ENCODE data around the gene ENTPD2.

Gene ENTPD2

DNA sequence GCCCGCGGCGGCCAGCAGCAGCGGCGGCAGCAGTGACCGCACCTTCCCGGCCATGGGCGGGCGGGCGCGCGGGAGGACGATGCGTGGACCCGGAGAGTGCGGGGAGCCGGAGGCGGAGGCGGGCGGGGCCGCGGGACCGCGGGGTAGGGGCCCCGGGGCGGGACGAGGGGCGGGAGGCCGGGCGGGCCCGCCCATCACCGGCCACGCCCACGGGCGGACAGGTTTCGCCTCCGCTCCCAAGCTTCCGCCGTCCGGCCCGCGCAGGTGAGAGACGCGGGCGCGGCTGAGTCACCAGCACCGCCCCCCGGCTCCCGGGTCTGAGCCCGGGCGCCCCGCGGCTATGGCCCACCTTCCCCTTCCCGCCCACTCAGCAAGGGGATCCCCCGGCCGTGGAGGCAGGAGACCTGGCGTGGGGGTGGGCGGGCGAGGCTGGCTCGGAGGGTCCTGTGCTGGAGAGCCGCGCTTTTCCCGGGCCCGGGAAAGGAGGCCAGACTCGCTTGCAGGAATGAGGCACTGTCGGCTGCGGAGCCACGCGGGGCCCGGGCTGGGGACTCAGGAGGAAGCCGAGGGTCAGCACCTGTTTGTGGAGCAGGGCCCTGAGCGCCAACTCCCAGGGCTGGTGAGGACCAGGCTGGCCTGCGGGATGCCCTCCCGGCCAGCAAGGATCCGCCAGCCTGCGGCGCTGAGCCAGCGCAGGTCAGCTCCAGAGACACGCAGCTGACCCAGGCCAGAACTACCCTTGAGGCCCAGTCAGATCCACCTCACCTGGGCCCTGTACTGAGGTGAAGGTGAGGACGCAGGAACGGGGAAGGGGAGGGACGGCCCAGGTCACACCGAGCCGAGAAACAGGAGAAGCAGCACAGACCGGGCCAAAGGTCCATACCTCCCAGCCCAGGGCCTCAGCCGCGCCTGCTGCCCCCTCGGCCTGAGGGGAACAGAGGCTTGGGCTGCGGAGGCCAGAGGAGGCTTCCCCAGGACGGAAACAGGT lies at the start of gene ENTPD2:
ENTPD2 (minus strand) TSS at position 118 of the 988 bp plus-strand sequence; CDS start at position 54, 64 bp downstream.
- peak; percentile 74 for DNase-seq

DNA sequence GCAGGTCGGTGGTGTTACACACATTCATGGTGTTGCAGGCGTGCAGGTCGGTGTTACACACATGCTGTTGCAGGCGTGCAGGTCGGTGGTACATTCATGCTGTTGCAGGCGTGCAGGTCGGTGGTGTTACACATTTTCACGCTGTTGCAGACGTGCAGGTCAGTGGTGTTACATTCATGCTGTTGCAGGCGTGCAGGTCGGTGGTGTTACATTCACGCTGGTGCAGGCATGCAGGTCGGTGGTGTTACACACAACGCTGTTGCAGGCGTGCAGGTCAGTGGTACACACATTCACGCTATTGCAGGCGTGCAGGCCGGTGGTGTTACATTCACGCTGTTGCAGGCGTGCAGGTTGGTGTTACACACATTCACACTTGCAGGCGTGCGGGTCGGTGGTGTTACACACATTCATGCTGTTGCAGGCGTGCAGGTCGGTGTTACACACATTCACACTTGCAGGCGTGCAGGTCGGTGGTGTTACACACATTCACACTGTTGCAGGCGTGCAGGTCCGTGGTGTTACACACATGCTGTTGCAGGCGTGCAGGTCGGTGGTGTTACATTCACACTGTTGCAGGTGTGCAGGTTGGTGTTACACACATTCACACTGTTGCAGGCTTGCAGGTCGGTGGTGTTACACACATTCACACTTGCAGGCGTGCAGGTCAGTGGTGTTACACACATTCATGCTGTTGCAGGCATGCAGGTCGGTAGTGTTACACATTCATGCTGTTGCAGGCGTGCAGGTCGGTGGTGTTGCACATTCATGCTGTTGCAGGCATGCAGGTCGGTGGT lies 49.5 kb upstream of the ENTPD2 start:
- DNase-seq = no peak

DNA sequence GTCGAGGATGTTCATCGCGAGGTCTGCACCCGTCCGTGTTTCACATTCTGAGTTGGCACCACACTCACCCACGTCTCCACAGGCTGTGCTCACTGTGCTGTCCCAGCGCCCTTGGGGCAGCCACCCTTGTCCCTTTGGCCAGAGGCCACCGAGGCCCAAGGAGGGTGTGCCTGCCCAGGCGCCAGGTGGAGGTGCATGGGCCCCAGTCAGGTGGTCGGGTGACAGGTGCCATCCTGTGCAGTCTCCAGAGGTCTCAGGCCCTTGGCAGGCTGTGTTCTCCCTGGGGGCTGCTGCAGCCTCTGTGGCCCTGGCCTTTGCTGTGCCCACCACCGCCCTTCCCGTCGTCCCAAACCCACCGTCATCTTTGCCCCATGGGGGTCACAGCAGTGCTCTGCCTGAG lies 45.4 kb upstream of the ENTPD2 start:
- no peak for DNase-seq

DNA sequence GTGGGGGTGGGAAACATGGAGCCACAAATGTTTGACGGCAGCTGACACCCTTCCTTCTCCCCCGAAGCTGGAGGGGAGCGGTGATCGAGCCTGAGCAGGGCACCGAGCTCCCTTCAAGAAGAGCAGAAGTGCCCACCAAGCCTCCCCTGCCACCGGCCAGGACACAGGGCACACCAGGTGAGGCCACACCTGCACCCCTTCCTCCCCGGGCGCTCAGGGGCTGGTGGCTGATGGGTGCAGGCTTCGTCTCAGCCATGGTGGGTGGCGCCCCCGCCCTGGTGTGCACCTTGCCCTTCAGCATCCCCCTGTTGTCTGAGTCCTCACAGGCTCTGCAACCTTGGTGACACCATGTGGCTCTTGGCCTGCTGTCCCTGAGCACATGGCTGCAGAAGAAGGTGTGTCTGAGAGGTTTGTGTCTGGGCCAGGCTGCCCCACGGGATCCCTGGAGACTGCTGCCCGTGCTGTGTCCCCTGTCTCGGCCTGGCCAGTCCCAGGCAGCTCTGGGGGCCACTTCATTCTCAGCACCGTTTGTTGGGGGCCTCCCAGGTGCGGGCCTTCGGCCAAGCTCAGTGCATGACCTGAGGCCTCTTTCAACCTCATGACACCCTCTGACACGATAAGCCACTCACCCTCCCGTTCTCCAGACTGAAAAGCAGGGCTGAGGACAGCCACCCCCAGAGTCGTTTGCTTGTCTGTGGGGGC lies 44.1 kb upstream of the ENTPD2 start:
- no peak for DNase-seq

DNA sequence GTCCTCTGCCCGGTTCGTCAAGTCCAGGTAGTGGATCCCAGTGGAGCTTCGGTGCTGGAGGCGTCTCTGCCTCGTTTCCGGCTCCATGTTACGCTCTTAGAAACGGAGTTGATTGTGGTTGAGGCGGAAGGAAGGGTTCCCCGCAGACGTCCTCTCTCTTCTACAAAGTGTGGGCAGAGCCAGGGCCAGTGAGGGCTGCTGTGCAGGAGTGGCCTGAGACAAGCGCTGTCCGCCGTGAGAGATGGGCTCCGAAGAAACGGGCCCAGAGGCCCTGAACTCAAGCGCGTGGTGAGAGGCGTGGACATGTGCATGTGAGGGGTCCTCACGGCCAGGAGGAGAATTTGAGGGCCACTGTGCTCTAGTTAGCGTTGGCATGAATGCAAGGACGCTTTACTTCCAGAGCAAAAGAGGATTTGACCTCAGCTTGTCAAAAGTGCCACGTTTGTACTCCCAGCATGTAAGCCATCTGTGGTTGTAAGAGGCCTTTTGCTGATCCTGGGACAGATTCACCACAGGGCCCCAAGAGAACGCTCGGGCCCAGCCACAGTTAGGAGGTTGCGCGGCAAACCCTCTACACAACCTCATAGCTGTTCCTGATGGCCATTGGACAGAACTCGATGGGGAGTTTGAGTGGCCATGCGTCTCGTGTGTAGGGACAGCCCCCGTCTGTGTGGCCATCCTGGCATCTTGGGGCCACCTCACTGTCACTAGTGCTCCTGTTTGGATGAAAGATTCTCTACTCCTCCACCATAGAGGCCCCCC lies 43.1 kb upstream of the ENTPD2 start:
- no peak for DNase-seq

DNA sequence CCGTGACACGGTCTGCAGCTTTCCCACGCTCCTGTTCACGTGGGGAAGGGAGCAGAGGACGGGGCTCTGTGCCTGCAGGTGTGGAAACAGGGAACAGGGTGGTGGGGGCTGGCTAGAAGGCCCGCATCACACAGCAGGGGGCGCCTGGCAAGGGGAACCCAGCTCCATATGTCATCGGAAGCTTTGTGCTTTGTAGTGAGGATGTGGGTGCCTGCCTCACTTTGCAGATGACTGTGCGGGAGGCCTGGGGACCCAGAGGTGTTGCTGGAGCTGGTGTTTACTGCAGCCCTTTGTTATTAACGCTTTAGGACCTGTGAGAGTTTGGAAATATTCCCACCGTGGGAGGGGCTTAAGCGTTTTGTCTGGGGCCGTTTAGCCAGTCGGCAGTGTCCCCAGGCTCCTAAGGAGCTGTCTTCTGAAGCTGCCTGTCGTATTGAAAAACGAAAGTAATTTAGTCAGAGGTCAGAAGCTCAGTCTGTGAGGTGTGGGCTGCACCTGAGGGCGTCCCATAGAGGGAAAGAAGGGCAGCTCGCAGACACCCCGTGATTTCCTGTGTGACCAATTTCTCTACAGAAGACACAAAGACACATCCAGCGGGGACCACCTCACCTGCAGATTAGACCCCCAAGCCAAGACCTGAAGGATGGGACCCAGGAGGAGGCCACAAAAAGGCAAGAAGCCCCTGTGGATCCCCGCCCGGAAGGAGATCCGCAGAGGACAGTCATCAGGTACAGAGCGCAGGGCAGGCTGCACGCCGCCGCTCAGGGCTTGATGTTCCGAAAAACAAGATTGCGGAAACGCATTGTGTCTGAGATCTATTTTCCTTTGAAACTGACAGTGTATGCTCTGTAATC lies 42.0 kb upstream of the ENTPD2 start:
- no peak for DNase-seq

DNA sequence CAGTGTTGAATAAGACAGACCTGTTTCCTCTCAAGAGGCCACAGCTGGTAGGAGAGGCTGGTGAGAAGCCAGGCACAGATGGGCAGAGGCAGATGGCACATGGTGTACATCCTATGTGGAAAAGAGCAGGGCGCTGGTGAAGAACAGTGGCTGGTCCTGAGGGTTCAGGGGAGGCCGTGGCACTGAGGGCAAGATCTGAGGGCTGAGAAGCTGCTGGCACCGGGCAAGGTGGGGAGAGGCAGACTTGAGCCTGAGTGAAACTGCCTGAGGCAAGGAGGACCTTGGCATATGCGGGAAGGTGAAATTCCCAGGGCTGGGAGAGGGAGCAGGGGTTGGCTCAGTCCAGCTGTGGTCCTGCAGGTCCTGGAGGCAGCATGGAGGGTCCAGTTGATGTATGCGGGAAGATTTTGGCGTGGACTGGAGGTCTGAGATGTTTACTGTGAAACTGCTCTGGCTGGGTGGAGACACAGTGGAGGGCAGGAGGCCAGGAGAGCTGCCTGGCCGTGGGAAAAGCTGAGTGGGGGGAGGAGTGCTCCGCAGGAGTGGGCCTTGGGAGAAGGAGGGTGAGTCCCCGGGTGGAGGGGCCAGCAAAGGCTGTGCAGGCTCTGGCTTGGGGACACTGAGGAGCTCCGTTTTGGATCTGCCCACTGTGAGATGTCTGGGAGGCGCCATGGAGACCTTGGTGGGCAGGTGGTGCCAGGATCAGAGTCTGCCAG lies 35.5 kb upstream of the ENTPD2 start:
- DNase-seq = no peak

DNA sequence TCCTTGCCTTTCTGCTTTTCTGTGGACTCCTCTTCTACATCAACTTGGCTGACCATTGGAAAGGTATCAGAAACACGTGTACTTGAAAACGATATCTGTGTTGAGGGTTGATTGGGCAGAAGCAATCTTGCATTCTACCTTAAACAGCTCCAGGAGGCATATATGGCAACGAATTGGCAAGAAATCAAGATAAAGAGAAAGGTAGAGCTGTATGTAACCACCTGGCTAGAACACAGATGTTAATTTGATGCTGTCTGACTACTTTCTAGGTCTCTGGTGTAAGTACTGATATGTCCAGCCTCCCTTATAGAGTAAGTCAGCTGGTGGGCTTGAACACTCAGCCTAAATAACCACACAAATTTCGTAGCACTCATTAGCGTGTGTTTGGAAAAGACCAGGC lies 34.3 kb upstream of the ENTPD2 start:
- no peak for DNase-seq

DNA sequence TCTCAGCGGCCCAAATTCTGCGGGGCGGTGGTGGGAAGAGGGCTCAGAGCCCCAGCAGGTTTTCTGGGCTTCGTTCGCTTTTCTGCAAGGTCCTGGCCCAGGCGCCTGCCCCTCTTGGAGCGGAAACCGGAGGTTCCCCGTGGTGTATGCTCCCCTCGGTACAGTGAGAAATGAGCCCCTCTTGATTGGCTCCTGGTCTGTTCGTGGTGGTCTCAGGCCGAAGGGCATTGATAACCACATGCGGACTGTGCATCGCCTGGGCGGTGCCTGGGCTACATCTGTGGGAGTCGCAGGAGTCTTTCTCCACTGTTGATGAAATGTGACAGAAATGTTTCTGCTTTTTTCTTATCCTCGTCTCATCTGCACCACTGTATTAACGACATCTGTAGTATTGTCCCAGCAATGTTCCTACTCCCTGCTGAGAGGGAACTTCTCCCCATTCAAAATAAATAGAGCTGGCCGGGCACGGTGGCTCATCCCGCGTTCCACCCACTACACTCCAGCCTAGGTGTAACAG lies 33.6 kb upstream of the ENTPD2 start:
- no peak for DNase-seq

DNA sequence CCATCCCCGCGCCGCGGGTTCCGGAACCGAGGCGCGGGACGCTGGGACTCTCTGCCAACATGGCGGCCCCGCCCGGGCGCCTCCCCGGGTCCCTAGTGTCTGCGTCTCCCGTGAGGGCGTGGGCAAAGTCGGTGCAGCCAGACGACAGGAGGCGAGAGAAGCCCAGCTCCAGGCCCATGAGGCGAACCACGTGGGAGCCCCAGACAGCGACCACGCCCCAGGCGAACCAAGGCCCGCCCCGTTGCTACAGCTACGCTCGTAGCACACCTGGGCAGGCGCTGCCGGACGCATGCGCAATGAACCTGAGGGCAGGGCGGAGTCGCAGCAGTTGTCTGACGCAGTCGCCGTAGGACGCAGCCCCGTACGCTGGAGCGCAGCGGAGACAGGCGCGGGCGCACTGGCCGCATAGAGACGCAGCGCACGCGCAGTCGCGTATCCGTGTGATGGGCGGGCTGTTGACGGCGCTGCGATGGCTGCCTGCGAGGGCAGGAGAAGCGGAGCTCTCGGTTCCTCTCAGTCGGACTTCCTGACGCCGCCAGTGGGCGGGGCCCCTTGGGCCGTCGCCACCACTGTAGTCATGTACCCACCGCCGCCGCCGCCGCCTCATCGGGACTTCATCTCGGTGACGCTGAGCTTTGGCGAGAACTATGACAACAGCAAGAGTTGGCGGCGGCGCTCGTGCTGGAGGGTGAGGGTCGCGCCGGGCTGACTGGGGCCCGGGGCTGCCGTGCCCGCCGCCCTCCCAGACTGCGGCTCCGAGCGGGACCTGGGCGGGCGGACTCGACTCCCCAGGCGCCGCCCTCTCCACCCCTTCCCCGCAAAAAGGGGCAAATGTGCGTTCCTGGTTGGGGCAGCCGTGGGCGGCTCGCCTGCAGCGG lies 32.9 kb upstream of the ENTPD2 start, which contains the start of gene MAN1B1:
MAN1B1 (plus strand) TSS at position 455 of the 878 bp plus-strand sequence; CDS start at position 470, 15 bp downstream.
- peak; percentile 99 for DNase-seq

DNA sequence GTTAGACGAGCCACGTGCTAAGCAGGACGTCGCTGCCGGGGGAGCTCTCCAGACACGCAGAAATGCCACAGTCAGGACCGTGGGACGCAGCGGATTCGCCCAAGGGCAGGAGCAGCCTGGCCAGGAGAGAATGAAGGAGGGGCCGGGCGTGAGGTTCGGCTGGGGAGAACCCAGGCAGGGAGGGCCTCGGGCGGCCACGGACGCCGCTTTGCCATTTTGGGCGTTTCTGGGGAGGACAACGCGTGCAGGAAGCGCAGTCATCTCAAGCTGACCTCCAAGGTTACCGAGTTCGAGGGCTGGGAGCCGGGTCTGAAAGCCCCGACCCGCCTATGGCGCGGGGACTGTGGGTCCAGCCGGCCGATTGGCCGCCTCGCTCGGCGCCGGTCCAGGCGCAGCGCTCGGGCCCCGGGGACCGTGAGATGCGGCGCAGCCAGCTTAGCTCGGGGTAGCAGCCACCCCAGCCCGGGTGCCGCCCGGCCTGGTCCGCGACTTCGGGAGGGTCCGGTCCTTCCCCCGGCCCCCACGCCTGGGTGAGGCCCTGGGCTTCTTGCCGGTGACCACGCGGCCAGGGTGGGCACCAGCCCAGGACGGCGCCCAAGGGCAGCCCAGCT lies 32.2 kb upstream of the ENTPD2 start:
- DNase-seq = no peak

DNA sequence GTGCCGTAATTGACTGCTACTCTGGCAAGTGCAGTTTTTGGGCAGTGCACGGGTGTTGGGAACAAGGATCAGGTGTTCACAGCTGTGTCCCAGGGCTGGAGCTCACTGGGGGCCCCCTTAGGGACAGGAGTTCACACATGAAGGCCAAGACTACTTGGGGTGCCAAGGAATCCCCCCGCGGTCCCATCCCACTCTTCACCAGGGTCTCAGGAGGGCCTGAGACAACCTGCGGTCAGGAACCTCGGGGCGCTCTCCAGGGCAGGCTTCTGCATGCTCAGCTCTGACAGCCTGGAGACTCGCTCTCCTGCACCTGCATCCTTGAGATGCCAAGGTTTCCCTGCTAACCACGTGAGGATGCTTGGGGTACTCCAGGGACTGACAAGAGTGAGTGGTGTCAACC lies 30.7 kb upstream of the ENTPD2 start:
- DNase-seq = no peak

DNA sequence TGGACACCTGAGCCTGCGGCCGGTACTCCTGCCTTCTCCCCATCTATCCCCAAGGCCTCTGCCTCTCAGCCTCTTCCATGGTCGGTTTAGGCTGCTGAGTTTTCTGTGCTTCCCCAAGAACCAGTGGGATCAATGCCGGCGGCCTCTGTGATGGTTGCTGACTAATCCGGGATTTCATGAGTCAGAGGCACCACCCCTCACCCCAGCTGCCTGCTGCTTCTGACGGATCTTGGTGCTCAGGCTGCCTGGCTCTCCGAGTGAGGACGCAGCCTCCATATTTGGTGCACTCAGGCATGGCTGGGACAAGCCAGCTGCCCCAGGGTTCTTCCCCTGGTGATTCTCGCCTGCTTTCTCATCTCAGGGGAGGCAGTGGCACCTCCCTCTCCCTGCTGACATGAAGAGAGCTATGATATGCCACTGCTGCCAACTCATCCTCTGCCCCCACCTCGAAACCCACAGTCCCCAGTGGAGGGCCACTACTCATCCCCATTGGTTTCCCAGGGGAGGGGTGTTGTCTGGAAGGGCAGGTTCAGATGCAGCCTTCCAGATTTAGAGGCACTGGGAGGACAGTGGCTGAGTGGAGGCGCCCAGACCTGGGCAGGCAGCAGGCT lies 29.6 kb upstream of the ENTPD2 start:
- no peak for DNase-seq

DNA sequence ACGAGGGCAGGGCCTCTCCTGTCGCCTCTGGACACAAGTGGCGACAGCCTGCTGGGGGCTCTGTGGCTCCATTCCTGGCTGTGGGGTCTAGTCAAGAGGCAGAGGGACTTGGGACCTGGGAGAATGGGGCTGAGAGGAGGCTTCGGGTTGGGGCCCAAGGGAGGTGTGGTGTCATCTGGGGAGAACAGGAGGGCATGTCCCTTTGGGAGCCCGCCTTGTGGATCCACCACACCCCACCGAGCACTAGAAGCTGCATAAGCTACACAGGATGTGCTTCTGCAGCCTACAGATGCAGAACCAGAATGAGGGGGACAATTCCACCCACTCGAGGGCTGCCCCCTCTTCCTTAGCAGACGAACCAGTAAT lies 29.0 kb upstream of the ENTPD2 start:
- DNase-seq = no peak

DNA sequence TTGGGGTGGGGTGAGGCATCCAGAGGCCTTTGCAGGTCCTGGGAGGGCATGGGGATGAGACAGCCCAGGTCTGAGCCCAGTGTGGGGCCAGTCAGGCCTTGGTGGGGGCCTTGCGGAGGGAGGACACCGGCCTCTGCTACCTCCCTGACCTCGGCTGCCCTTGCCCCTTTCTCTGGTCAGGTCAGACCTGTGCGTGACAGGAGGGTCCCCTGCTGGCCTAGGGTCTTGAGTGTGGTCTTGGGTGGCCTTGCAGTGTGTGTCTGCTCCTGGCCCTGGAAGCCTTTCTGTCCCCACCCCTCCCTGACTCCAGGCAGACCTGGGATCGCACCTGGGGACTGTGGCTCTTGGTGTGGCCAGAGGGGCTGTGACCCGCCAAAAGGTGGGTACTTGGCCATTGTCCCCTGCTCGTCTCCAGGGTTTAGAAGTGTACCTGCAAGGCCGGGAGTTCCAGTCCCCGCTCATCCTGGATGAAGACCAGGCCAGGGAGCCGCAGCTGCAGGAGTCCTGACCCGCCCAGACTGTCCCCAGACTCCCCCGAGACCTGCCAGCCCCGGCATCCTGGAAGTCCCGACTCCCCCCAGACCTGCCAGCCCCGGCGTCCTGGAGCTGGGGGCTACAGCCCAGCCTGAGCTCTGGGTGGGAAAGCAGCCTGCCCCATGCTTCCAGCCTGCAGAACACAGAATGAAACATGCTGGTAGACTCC lies 28.5 kb upstream of the ENTPD2 start:
- DNase-seq = no peak

DNA sequence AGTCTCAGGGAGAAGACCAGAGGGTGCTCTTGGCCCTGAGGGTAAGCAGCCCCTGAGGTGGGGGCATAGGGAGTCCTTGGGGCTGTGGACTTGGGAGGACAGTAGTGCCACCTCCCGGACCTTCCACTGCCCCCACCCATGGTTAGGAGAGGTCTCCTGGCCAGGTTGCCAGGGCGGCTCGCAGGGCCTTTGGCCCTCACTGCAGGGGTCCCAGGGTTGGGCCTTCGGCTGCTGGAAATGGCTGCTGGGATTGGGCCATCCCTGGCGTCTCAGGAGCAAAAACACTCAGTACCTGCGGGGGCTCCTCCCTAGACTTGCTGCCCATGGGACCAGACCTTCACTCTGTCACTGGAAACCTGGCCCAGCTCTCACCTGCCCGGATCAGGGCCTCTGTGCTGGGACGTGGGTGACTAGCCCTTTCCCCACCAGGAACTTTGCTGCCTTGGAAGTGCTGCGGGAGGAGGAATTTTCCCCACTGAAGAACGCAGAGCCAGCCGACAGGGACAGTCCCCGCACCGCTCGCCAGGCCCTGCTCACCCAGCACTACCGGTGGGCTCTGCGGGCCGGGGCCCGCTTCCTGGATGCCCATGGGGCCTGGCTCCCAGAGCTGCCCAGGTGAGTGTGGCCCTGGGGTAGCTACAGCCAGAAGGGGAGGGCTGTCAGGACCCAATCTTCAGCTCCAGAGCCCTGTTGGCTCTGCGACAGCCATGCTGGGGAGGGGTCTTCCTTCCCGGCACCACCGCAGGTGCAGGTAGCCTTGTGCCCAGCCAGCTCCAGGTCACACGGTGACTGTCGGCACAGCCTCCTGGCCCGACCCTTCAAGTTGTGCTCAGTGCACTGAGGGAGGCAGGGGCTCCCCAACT lies 26.6 kb upstream of the ENTPD2 start:
- no peak for DNase-seq

DNA sequence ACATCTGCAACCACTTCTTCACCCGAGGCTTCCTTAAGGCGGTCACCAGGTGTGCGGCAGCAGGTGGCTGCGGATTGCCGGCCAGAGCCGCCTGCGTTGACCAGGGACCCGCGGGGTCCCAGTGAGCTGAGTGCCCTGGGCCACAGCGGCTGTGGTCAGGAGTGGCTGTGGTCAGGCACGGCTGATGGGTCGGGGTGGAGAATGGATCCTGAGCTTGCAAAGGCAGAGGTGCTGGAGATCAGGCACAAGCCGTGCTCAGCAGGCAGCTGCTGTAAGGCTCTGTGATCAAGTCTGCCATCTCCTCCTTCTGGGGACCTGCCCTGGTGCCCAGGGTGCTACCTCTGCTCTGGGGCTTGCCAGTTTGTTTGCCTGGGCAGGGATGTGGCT lies 25.5 kb upstream of the ENTPD2 start:
- DNase-seq = no peak
